Colonic mucosa (tissue), 4 donors: ENCODE measurements around the gene CPNE1. TPM values are rescaled to one million over a fixed set of nuclear protein-coding genes. Genes with fewer than 3 reads are reported as not detected.

ENCODE experiments used
- DNase-seq: peaks from one replicate; pipeline ENCODE4 v3.0.0-alpha.2; 2020
- H3K27ac ChIP-seq: fragments of 200-600 bp; one replicate; pipeline ENCODE4 v1.8.0; 2021
- H3K27me3 ChIP-seq: fragments of 200-600 bp; one replicate; pipeline ENCODE4 v1.8.0; 2021
- H3K36me3 ChIP-seq: fragments of 200-600 bp; one replicate; pipeline ENCODE4 v1.8.0; 2021
- H3K4me1 ChIP-seq: fragments of 200-600 bp; one replicate; pipeline ENCODE4 v1.8.0; 2021; ENCODE audit warnings: mild to moderate bottlenecking
- H3K4me3 ChIP-seq: fragments of 200-600 bp; one replicate; pipeline ENCODE4 v1.8.0; 2021
- H3K9ac ChIP-seq, 2 donors: one replicate each; pipeline ENCODE4 v1.7.0; 2013; ENCODE audit warnings: control low read depth in 2 of 2, low read depth in 2 of 2, low read length in 2 of 2
- H3K9me3 ChIP-seq: fragments of 200-600 bp; one replicate; pipeline ENCODE4 v1.8.0; 2021
- CTCF ChIP-seq: fragments of 200-600 bp; IDR thresholded peaks from one replicate; pipeline ENCODE4 v1.8.0; 2022; ENCODE audit warnings: antibody characterized with exemption, mild to moderate bottlenecking
- intact Hi-C: fragments of 100-400 bp; cut with DNase I; formaldehyde crosslinking; loops from one replicate; pipeline ENCODE4 v1.14.1; 2022
- total RNA-seq, 2 donors: library from RNA; stranded (reverse); fragmentation: NEBNext Ultra II Directional in 1 of 2; extraction: Animal tissue kit (Norgen Biotek cat#: 25700) in 1 of 2; gene quantifications; one replicate each; pipeline ENCODE4 v1.2.1, GENCODE V29; 2021
- donor health status: healthy.
- donor health status: DM: no; HTN: no; CAD: no.
- donor health status: DM: no; HTN: no; CAD: no.

The CPNE1 gene
- total RNA-seq, 2 donors from 2014 or later: 137 to 152 TPM

GRCh38 chr20:35592339-35592974, 72.2 kb downstream of the CPNE1 start:
- intact Hi-C loops: no loop called here
- no peak overlapping the region for H3K9ac ChIP-seq
- H3K4me3 ChIP-seq: no peak overlapping the region
- DNase-seq: no peak
- no peaks in the 10 kb centered on the region for H3K9me3 ChIP-seq
- no peaks in the 10 kb centered on the region for H3K27me3 ChIP-seq
- H3K36me3 ChIP-seq: no peaks in the 10 kb centered on the region
- TF ChIP-seq CTCF: no peak
- no peaks in the 10 kb centered on the region for H3K4me1 ChIP-seq
- H3K27ac ChIP-seq: no peak overlapping the region

- no peaks in the 10 kb centered on the region for H3K36me3 ChIP-seq
- intact Hi-C loops: no loop called here
- TF ChIP-seq CTCF: no peak
- no peak overlapping the region for H3K9ac ChIP-seq
- no peaks in the 10 kb centered on the region for H3K9me3 ChIP-seq
- DNase-seq: no peak
- H3K27ac ChIP-seq: no peak overlapping the region
- H3K4me1 ChIP-seq: no peaks in the 10 kb centered on the region
- no peaks in the 10 kb centered on the region for H3K27me3 ChIP-seq
- H3K4me3 ChIP-seq: no peak overlapping the region
Measured at GRCh38 chr20:35588397-35588796, 76.3 kb downstream of the CPNE1 start.

- Histone ChIP-seq H3K4me3 (no peak overlapping the region), H3K27ac (no peak overlapping the region), H3K9me3 (no peaks in the 10 kb centered on the region), H3K4me1 (no peaks in the 10 kb centered on the region), H3K9ac (no peak overlapping the region), H3K36me3 (no peaks in the 10 kb centered on the region), H3K27me3 (no peaks in the 10 kb centered on the region)
- no peak for TF ChIP-seq CTCF
- intact Hi-C loops: no loop called here
- DNase-seq: no peak
Measured at GRCh38 chr20:35587436-35587835, 77.3 kb downstream of the CPNE1 start.

GRCh38 chr20:35586751-35587425, 77.8 kb downstream of the CPNE1 start:
- Histone ChIP-seq H3K36me3 (no peaks in the 10 kb centered on the region), H3K27me3 (no peaks in the 10 kb centered on the region), H3K27ac (no peak overlapping the region), H3K4me3 (no peak overlapping the region), H3K9me3 (no peaks in the 10 kb centered on the region), H3K9ac (no peak overlapping the region), H3K4me1 (no peaks in the 10 kb centered on the region)
- no peak for TF ChIP-seq CTCF
- no peak for DNase-seq
- intact Hi-C loops: no loop called here

GRCh38 chr20:35583636-35584560, 80.8 kb downstream of the CPNE1 start:
- Histone ChIP-seq H3K9ac (no peak overlapping the region), H3K36me3 (no peaks in the 10 kb centered on the region), H3K9me3 (no peaks in the 10 kb centered on the region), H3K4me3 (no peak overlapping the region), H3K4me1 (no peaks in the 10 kb centered on the region), H3K27me3 (no peaks in the 10 kb centered on the region), H3K27ac (no peak overlapping the region)
- no peak for DNase-seq
- TF ChIP-seq CTCF: no peak
- intact Hi-C loops: no loop called here
